Endothelial cell of umbilical vein (primary cell): ENCODE data around the gene ELP4. TPM values are rescaled to one million over a fixed set of nuclear protein-coding genes. Genes with fewer than 3 reads are reported as not detected.

Experiments used
- BruUV-seq: library from RNA; stranded (reverse); fragments of 400-500 nt; replicated peaks from 2 replicates; lab custom pipeline; 2021; lab: Mats Ljungman, UMichigan
- CTCF ChIA-PET: fragments of 300-600, 350-600 bp; sonication (Branson Sonifier 250); formaldehyde crosslinking; loops from one replicate; lab custom pipeline; 2021; ENCODE audit warnings: antibody characterized with exemption, inconsistent platforms; lab: Charles Lee
- POLR2A ChIA-PET: fragments of 300-600, 350-600 bp; sonication (Branson Sonifier 250); formaldehyde crosslinking; loops from one replicate; lab custom pipeline; 2021; ENCODE audit warnings: antibody characterized with exemption, inconsistent platforms; lab: Charles Lee
- DNase-seq: peaks from one replicate; pipeline ENCODE4 v3.0.0-alpha.2; 2011; ENCODE audit warnings: low read depth, low spot score
- FAIRE-seq: peaks from 2 replicates; lab custom pipeline; 2011; peaks lifted over from hg19 to GRCh38; lab: Jason Lieb, UNC
- H2AFZ ChIP-seq: 2 replicates; pipeline ENCODE4 v1.6.0; 2012; ENCODE audit warnings: low read depth, low read length, control low read depth, inconsistent platforms
- H3K27ac ChIP-seq: 2 replicates; pipeline ENCODE4 v1.5.1; 2011; ENCODE audit warnings: low read depth, mild to moderate bottlenecking, control low read depth, low read length, moderate library complexity; ENCODE audit not compliant: insufficient read depth
- H3K27me3 ChIP-seq, 2 experiments: 2 replicates each; pipeline versions ENCODE4 v1.6.0 to v1.6.1; 2011; ENCODE audit warnings: low read length in 2 of 2, mixed read lengths in 1 of 2; ENCODE audit not compliant: control insufficient read depth in 2 of 2, insufficient read depth in 2 of 2
- H3K36me3 ChIP-seq, 2 experiments: 2 replicates in 1 of 2; 3 replicates in 1 of 2; pipeline ENCODE4 v1.5.1; 2011; ENCODE audit warnings: low read length in 2 of 2, mild to moderate bottlenecking in 1 of 2, moderate library complexity in 1 of 2; ENCODE audit not compliant: control insufficient read depth in 2 of 2, insufficient read depth in 2 of 2; ENCODE audit errors: extremely low read depth in 1 of 2
- H3K4me1 ChIP-seq: 3 replicates; pipeline ENCODE4 v1.5.1; 2011; ENCODE audit warnings: mild to moderate bottlenecking, low read length; ENCODE audit not compliant: control insufficient read depth, insufficient read depth; ENCODE audit errors: extremely low read depth
- H3K4me2 ChIP-seq: 2 replicates; pipeline ENCODE4 v1.6.1; 2011; ENCODE audit warnings: low read length, control low read depth, mixed read lengths; ENCODE audit not compliant: insufficient read depth
- H3K4me3 ChIP-seq, 3 experiments: fragments of 200-600 bp in 1 of 3; sonication (generic), shearing (Covaris generic) in 1 of 3; replicated peaks in 1 of 3; 2 replicates each; pipeline ENCODE4 v1.5.1; 2011 to 2016; ENCODE audit warnings: control low read depth in 3 of 3, low read length in 3 of 3, mild to moderate bottlenecking in 2 of 3, inconsistent platforms in 1 of 3, low read depth in 1 of 3, moderate library complexity in 1 of 3; ENCODE audit not compliant: insufficient read depth in 1 of 3
- H3K79me2 ChIP-seq: 2 replicates; pipeline ENCODE4 v1.6.0; 2012; ENCODE audit warnings: low read length, inconsistent platforms; ENCODE audit not compliant: control insufficient read depth, insufficient read depth
- H3K9ac ChIP-seq: replicated peaks from 2 replicates; pipeline ENCODE3; 2011; ENCODE audit warnings: low read length, control low read depth; ENCODE audit not compliant: insufficient read depth; ENCODE audit errors: extremely low read depth
- H3K9me1 ChIP-seq: replicated peaks from 3 replicates; pipeline ENCODE4 v1.6.0; 2011; ENCODE audit warnings: mild to moderate bottlenecking, low read length; ENCODE audit not compliant: control insufficient read depth, insufficient read depth; ENCODE audit errors: extremely low read depth
- H3K9me3 ChIP-seq: replicated peaks from 2 replicates; pipeline ENCODE4 v1.5.1; 2012; ENCODE audit warnings: low read length, inconsistent platforms; ENCODE audit not compliant: control insufficient read depth, insufficient read depth
- H4K20me1 ChIP-seq: replicated peaks from 2 replicates; pipeline ENCODE3; 2011; ENCODE audit warnings: mild to moderate bottlenecking, low read length; ENCODE audit not compliant: control insufficient read depth, insufficient read depth; ENCODE audit errors: extremely low read depth
- CTCF ChIP-seq, 2 donors: IDR thresholded peaks; 1 replicate in 1 of 2; 2 replicates in 1 of 2; pipeline ENCODE4 v1.5.1; 2011; ENCODE audit warnings: low read length in 2 of 2, mild to moderate bottlenecking in 2 of 2, moderate library complexity in 2 of 2, control low read depth in 1 of 2, inconsistent platforms in 1 of 2, low read depth in 1 of 2; ENCODE audit not compliant: insufficient read depth in 1 of 2; ENCODE audit errors: extremely low read depth in 1 of 2
- EZH2 ChIP-seq: IDR thresholded peaks from 2 replicates; pipeline ENCODE4 v1.6.1; 2012; ENCODE audit warnings: borderline replicate concordance, low read depth, mild to moderate bottlenecking, moderate library complexity, low read length, inconsistent platforms; ENCODE audit not compliant: severe bottlenecking
- FOS ChIP-seq: IDR thresholded peaks from 2 replicates; pipeline ENCODE4 v1.6.1; 2011; ENCODE audit warnings: mild to moderate bottlenecking, low read length, moderate library complexity, borderline replicate concordance; ENCODE audit not compliant: insufficient read depth
- GATA2 ChIP-seq: IDR thresholded peaks from 2 replicates; pipeline ENCODE4 v1.7.0; 2011; ENCODE audit warnings: low read depth, mild to moderate bottlenecking, moderate library complexity, mixed read lengths, low read length; ENCODE audit not compliant: insufficient read length, insufficient read depth
- JUN ChIP-seq: IDR thresholded peaks from 2 replicates; pipeline ENCODE4 v1.6.1; 2011; ENCODE audit warnings: borderline replicate concordance, low read depth; ENCODE audit not compliant: insufficient read length, insufficient read depth
- MAX ChIP-seq: IDR thresholded peaks from 2 replicates; pipeline ENCODE4 v1.6.1; 2011; ENCODE audit not compliant: insufficient read depth, insufficient read length
- MYC ChIP-seq: IDR thresholded peaks from one replicate; pipeline ENCODE4 v1.6.1; 2011; ENCODE audit warnings: mild to moderate bottlenecking, low read depth, low read length
- POLR2A ChIP-seq: IDR thresholded peaks from 2 replicates; pipeline ENCODE4 v1.6.1; 2012; ENCODE audit warnings: low read depth, mild to moderate bottlenecking, control low read depth, low read length
- POLR2AphosphoS5 ChIP-seq: IDR thresholded peaks from 2 replicates; pipeline ENCODE4 v1.6.1; 2012; ENCODE audit warnings: low read depth, mild to moderate bottlenecking, control low read depth, low read length, moderate library complexity; ENCODE audit not compliant: insufficient read depth
- dilution Hi-C: fragments of 300-500 bp; cut with MboI; formaldehyde crosslinking; loops from one replicate; pipeline ENCODE4 v1.15.0; 2019; ENCODE audit warnings: low sequenced_read_pairs; ENCODE audit not compliant: extremely low pct_ligation_motif_present
- intact Hi-C: fragments of 100-400 bp; cut with micrococcal nuclease; formaldehyde crosslinking; loops from one replicate; pipeline ENCODE4 v1.10.0; 2022
- polyA plus RNA-seq, 4 experiments: library from polyadenylated mRNA; depleted of rRNA in 3 of 4; stranded (reverse) in 3 of 4; unstranded in 1 of 4; fragments of >200 nt; gene quantifications; 2 replicates each; pipeline versions ENCODE4 v1.2.1 to v1.2.3, GENCODE V29; 2011 to 2012; ENCODE audit warnings: missing spikeins in 1 of 4
- total RNA-seq: library from RNA; stranded (reverse); gene quantifications from 2 replicates; pipeline ENCODE4 v1.2.3, GENCODE V29; 2021

Gene ELP4
- total and polyA plus RNA-seq, 2 donors (not counting 3 experiments of a cell fraction or from before 2014, with no cell fraction given): 11.6 to 16.3 TPM

GRCh38 chr11:31687861-31688260 is 178.3 kb downstream of the ELP4 start:
- BruUV-seq: no TSS peak
- TF ChIP-seq FOS (no peak), GATA2 (no peak), MAX (no peak), MYC (no peak), POLR2AphosphoS5 (no peak), POLR2A (no peak), CTCF (IDR thresholded peaks at IDR 0.05; ENCODE audit: extremely low read depth in 1 of 2, insufficient read depth in 1 of 2, low read depth in 1 of 2, low read length in 2 of 2) (no peak), JUN (no peak), EZH2 (no peak)
- ChIA-PET CTCF (no interaction called here), POLR2A (no interaction called here)
- dilution Hi-C loops (no loop called here), intact Hi-C loops (no loop called here)
- no peak overlapping the region for H3K4me2 ChIP-seq
- peaks cover 8% of the 10 kb centered on the region for H3K4me1 ChIP-seq
- no peaks in the 10 kb centered on the region for H3K79me2 ChIP-seq
- no peak for FAIRE-seq
- peaks cover 3% of the 10 kb centered on the region for H4K20me1 ChIP-seq
- H3K36me3 ChIP-seq: no peaks in the 10 kb centered on the region
- no peaks in the 10 kb centered on the region for H3K27me3 ChIP-seq
- H2AFZ ChIP-seq: no peak overlapping the region
- H3K4me3 ChIP-seq: no peak overlapping the region
- H3K9ac ChIP-seq: no peak overlapping the region
- H3K9me3 ChIP-seq: no peaks in the 10 kb centered on the region
- H3K9me1 ChIP-seq: no peaks in the 10 kb centered on the region
- no peak overlapping the region for H3K27ac ChIP-seq
- no peak for DNase-seq
